ENCODE data around the gene SIGLEC14.

DNA sequence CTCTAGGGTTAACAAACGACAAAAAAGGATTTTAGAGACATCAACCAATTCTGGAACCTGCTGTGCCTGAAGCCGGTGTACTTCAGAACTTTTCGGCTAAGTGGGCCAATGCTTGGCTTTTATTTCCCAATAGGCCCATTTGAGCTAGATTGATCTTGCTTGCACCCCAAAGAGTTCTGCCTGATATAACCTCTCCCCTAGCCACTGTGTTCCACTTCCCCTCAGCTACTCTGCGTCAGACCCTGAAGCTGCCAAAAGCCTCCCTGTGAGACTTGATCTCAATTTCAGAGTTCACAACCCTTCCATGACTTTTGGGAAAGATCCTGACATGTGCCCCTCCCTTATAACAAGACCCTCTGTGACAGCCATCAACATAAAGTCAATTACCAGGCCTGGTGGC, 5.6 kb upstream of the SIGLEC14 start:
- TF ChIP-seq, protein P1, sequence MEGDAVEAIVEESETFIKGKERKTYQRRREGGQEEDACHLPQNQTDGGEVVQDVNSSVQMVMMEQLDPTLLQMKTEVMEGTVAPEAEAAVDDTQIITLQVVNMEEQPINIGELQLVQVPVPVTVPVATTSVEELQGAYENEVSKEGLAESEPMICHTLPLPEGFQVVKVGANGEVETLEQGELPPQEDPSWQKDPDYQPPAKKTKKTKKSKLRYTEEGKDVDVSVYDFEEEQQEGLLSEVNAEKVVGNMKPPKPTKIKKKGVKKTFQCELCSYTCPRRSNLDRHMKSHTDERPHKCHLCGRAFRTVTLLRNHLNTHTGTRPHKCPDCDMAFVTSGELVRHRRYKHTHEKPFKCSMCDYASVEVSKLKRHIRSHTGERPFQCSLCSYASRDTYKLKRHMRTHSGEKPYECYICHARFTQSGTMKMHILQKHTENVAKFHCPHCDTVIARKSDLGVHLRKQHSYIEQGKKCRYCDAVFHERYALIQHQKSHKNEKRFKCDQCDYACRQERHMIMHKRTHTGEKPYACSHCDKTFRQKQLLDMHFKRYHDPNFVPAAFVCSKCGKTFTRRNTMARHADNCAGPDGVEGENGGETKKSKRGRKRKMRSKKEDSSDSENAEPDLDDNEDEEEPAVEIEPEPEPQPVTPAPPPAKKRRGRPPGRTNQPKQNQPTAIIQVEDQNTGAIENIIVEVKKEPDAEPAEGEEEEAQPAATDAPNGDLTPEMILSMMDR (IDR thresholded peaks at IDR 0.05; ENCODE audit: poor library complexity, severe bottlenecking): no peak
- TF ChIP-seq RAD21 (conservative IDR thresholded peaks at IDR 0.05): no peak
- TF ChIP-seq, protein P2, sequence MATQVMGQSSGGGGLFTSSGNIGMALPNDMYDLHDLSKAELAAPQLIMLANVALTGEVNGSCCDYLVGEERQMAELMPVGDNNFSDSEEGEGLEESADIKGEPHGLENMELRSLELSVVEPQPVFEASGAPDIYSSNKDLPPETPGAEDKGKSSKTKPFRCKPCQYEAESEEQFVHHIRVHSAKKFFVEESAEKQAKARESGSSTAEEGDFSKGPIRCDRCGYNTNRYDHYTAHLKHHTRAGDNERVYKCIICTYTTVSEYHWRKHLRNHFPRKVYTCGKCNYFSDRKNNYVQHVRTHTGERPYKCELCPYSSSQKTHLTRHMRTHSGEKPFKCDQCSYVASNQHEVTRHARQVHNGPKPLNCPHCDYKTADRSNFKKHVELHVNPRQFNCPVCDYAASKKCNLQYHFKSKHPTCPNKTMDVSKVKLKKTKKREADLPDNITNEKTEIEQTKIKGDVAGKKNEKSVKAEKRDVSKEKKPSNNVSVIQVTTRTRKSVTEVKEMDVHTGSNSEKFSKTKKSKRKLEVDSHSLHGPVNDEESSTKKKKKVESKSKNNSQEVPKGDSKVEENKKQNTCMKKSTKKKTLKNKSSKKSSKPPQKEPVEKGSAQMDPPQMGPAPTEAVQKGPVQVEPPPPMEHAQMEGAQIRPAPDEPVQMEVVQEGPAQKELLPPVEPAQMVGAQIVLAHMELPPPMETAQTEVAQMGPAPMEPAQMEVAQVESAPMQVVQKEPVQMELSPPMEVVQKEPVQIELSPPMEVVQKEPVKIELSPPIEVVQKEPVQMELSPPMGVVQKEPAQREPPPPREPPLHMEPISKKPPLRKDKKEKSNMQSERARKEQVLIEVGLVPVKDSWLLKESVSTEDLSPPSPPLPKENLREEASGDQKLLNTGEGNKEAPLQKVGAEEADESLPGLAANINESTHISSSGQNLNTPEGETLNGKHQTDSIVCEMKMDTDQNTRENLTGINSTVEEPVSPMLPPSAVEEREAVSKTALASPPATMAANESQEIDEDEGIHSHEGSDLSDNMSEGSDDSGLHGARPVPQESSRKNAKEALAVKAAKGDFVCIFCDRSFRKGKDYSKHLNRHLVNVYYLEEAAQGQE (IDR thresholded peaks at IDR 0.05; ENCODE audit: borderline replicate concordance): no peak
- TF ChIP-seq SMC3 (conservative IDR thresholded peaks at IDR 0.05; ENCODE audit: poor library complexity): no peak
- no peak for TF ChIP-seq POLR2AphosphoS5 (IDR thresholded peaks at IDR 0.05)
- TF ChIP-seq TAF1 (IDR thresholded peaks at IDR 0.05; ENCODE audit: low read depth): no peak
- no peak for TF ChIP-seq EZH2 (IDR thresholded peaks at IDR 0.05; ENCODE audit: borderline replicate concordance, insufficient read depth, low read length, poor library complexity, severe bottlenecking)
- no peak for TF ChIP-seq EP300 (conservative IDR thresholded peaks at IDR 0.05; ENCODE audit: poor library complexity, severe bottlenecking)
